GM12878 (cell line): ENCODE results near the gene USP38. TPM values are rescaled to one million over a fixed set of nuclear protein-coding genes. Genes with fewer than 3 reads are reported as not detected.

Source experiments
- ATAC-seq: fragments of 200-7000 bp; cut with Tn5 transposase; 3 replicates; pipeline ENCODE4 v1.9.1; 2020; ENCODE audit warnings: mild to moderate bottlenecking, moderate library complexity
- BruUV-seq: library from RNA; stranded (reverse); fragments of 400-500 nt; replicated peaks from 2 replicates; lab custom pipeline; 2021; lab: Mats Ljungman, UMichigan
- CTCF ChIA-PET: fragments of 300-600 bp; sonication (Branson Sonifier 250); formaldehyde crosslinking; extraction: SDS; loops from one replicate; lab custom pipeline; 2021; ENCODE audit warnings: inconsistent platforms; lab: Yijun Ruan, JAX
- POLR2A ChIA-PET: fragments of 350-600 bp; formaldehyde crosslinking; extraction: SDS; loops from one replicate; lab custom pipeline; 2021; ENCODE audit warnings: inconsistent platforms; lab: Charles Lee
- RAD21 ChIA-PET: fragments of 300-600 bp; sonication (Branson Sonifier 250); formaldehyde crosslinking; loops from one replicate; lab custom pipeline; 2023; ENCODE audit warnings: antibody characterized with exemption; ENCODE audit not compliant: unreplicated experiment; lab: Charles Lee
- SMC1A ChIA-PET: fragments of 300-600 bp; sonication (Branson Sonifier 250); formaldehyde crosslinking; loops from one replicate; lab custom pipeline; 2023; ENCODE audit not compliant: unreplicated experiment, uncharacterized antibody; lab: Charles Lee
- DNase-seq: peaks from one replicate; pipeline ENCODE4 v3.0.0-alpha.2; 2011; ENCODE audit warnings: low read depth, low spot score
- FAIRE-seq: peaks from 3 replicates; lab custom pipeline; 2011; peaks lifted over from hg19 to GRCh38; lab: Jason Lieb, UNC
- H2AFZ ChIP-seq: 2 replicates; pipeline ENCODE4 v1.6.0; 2011; ENCODE audit warnings: low read depth, low read length, control low read depth; ENCODE audit not compliant: control insufficient read depth
- H3K27ac ChIP-seq: 2 replicates; pipeline ENCODE4 v1.5.1; 2011; ENCODE audit warnings: control low read depth; ENCODE audit not compliant: control insufficient read depth, insufficient read depth
- H3K27me3 ChIP-seq, 2 experiments: replicated peaks in 1 of 2; 2 replicates each; pipeline versions ENCODE4 v1.6.0 to v1.6.1; 2011; ENCODE audit warnings: low read length in 1 of 2; ENCODE audit not compliant: control insufficient read depth in 2 of 2, insufficient read depth in 2 of 2
- H3K36me3 ChIP-seq, 2 experiments: 2 replicates each; pipeline ENCODE4 v1.5.1; 2011; ENCODE audit warnings: low read length in 1 of 2; ENCODE audit not compliant: control insufficient read depth in 2 of 2, insufficient read depth in 2 of 2
- H3K4me1 ChIP-seq: 2 replicates; pipeline ENCODE4 v1.6.1; 2011; ENCODE audit warnings: mild to moderate bottlenecking, low read length, moderate library complexity, mixed read lengths; ENCODE audit not compliant: control insufficient read depth, insufficient read depth
- H3K4me2 ChIP-seq: 2 replicates; pipeline ENCODE4 v1.6.0; 2011; ENCODE audit warnings: control low read depth; ENCODE audit not compliant: control insufficient read depth, insufficient read depth
- H3K4me3 ChIP-seq: fragments of 200-600 bp; sonication (generic); 2 replicates; pipeline ENCODE4 v1.5.1; 2016
- H3K79me2 ChIP-seq: 2 replicates; pipeline ENCODE4 v1.6.0; 2011; ENCODE audit warnings: low read length; ENCODE audit not compliant: control insufficient read depth, insufficient read depth
- H3K9ac ChIP-seq: 2 replicates; pipeline ENCODE4 v1.8.0; 2011; ENCODE audit warnings: low read length, control low read depth, mixed read lengths; ENCODE audit not compliant: control insufficient read depth, insufficient read depth
- H3K9me3 ChIP-seq: replicated peaks from 3 replicates; pipeline ENCODE4 v1.5.1; 2011; ENCODE audit warnings: mild to moderate bottlenecking, low read length; ENCODE audit not compliant: control insufficient read depth, insufficient read depth
- H4K20me1 ChIP-seq: 2 replicates; pipeline ENCODE4 v1.6.0; 2011; ENCODE audit not compliant: control insufficient read depth, insufficient read depth
- BHLHE40 ChIP-seq, 2 experiments: fragments of 450-650 bp in 1 of 2; IDR thresholded peaks; 2 replicates each; pipeline ENCODE4 v1.6.1; 2011 to 2017; ENCODE audit warnings: low read depth in 2 of 2, borderline replicate concordance in 1 of 2, improper control_type of control experiment in 1 of 2, low read length in 1 of 2, mild to moderate bottlenecking in 1 of 2
- BRCA1 ChIP-seq: IDR thresholded peaks from 2 replicates; pipeline ENCODE4 v1.6.1; 2011; ENCODE audit warnings: low read depth, low read length, improper control_type of control experiment
- E4F1 ChIP-seq: fragments of 450-650 bp; IDR thresholded peaks from 2 replicates; pipeline ENCODE4 v1.6.1; 2018; ENCODE audit warnings: borderline replicate concordance, mild to moderate bottlenecking; ENCODE audit not compliant: partially characterized antibody
- GATAD2B ChIP-seq: fragments of 450-650 bp; conservative IDR thresholded peaks from 2 replicates; pipeline ENCODE4 v1.6.1; 2017; ENCODE audit warnings: low read depth, mild to moderate bottlenecking, moderate library complexity
- JUND ChIP-seq: IDR thresholded peaks from 2 replicates; pipeline ENCODE4 v1.6.1; 2012; ENCODE audit warnings: low read depth, mild to moderate bottlenecking, low read length, improper control_type of control experiment, moderate library complexity
- KAT2A ChIP-seq: conservative IDR thresholded peaks from 2 replicates; pipeline ENCODE4 v1.6.1; 2011; ENCODE audit warnings: low read depth, low read length; ENCODE audit not compliant: control insufficient read depth
- KLF5 ChIP-seq: fragments of 450-650 bp; IDR thresholded peaks from 2 replicates; pipeline ENCODE4 v1.6.1; 2014; ENCODE audit warnings: mild to moderate bottlenecking; ENCODE audit not compliant: partially characterized antibody
- MYB ChIP-seq: fragments of 150-350 bp; IDR thresholded peaks from 2 replicates; pipeline ENCODE4 v1.6.1; 2014; ENCODE audit warnings: mild to moderate bottlenecking, low read depth, low read length, borderline replicate concordance
- RELA ChIP-seq: fragments of 450-650 bp; IDR thresholded peaks from 2 replicates; pipeline ENCODE4 v1.8.0; 2014; ENCODE audit warnings: borderline replicate concordance; ENCODE audit not compliant: partially characterized antibody
- SREBF2 ChIP-seq: IDR thresholded peaks from 2 replicates; pipeline ENCODE4 v1.6.1; 2012; ENCODE audit warnings: mild to moderate bottlenecking, low read length
- YBX1 ChIP-seq: fragments of 450-650 bp; IDR thresholded peaks from 2 replicates; pipeline ENCODE4 v1.6.1; 2016; ENCODE audit warnings: antibody characterized with exemption
- ZNF24 ChIP-seq: fragments of 450-650 bp; IDR thresholded peaks from 2 replicates; pipeline ENCODE4 v1.6.1; 2017; ENCODE audit warnings: antibody characterized with exemption, mild to moderate bottlenecking
- WGBS: methylation state at CpG from one replicate; pipeline ENCODE4 v1.1.6; 2016; ENCODE audit warnings: low lambda C conversion rate; ENCODE audit not compliant: insufficient replicate concordance, insufficient coverage; ENCODE audit errors: missing lambda C conversion rate; 5-methylcytosine and 5-hydroxymethylcytosine counted together
- in situ Hi-C: fragments of 300-500 bp; cut with MboI; formaldehyde crosslinking; loops from 9 replicates; pipeline ENCODE4 v1.14.3; 2018; ENCODE audit warnings: mixed read lengths
- intact Hi-C: fragments of 100-400 bp; cut with micrococcal nuclease; formaldehyde crosslinking; loops from one replicate; pipeline ENCODE4 v1.14.2; 2022; ENCODE audit not compliant: unreplicated experiment
- polyA plus RNA-seq, 11 experiments: library from polyadenylated mRNA; depleted of rRNA in 4 of 11; unstranded in 6 of 11; stranded (reverse) in 5 of 11; fragments of >200 nt; fragmentation: Nextera tagmentation in 4 of 11; fragmentation: Illumina TruSeq in 1 of 11; extraction: Ambion mirVana in 4 of 11; extraction: Trizol in 1 of 11; gene quantifications; 1 replicate in 1 of 11; 2 replicates in 10 of 11; pipeline versions ENCODE4 v1.2.1 to v1.2.3, GENCODE V29; 2011 to 2016; ENCODE audit warnings: inconsistent platforms in 2 of 11, missing spikeins in 2 of 11, low read depth in 1 of 11
- total RNA-seq, 4 experiments: library from RNA; depleted of rRNA in 3 of 4; stranded (reverse); fragments of >200 nt in 3 of 4; fragmentation: Illumina TruSeq in 1 of 4; extraction: Trizol in 1 of 4; gene quantifications; 2 replicates each; pipeline versions ENCODE4 v1.2.1 to v1.2.3, GENCODE V29; 2013 to 2021

USP38 gene
- total and polyA plus RNA-seq, 10 of the 15 experiments (the other 5 are each of a cell fraction or from before 2014, with no cell fraction given), result 4.4 to 19.0 (median 14.7) TPM

GRCh38 chr4:143148521-143148920 is 36.2 kb upstream of the USP38 start:
- H4K20me1 ChIP-seq, result no peaks in the 10 kb centered on the region
- H3K36me3 ChIP-seq, result no peaks in the 10 kb centered on the region
- no peak overlapping the region for H3K9ac ChIP-seq
- ATAC-seq, result no peak
- H3K4me1 ChIP-seq, result no peaks in the 10 kb centered on the region
- H3K79me2 ChIP-seq, result no peaks in the 10 kb centered on the region
- TF ChIP-seq E4F1 (no peak), YBX1 (no peak), RELA (no peak), JUND (no peak), BRCA1 (no peak), MYB (no peak), ZNF24 (no peak), SREBF2 (no peak), GATAD2B (no peak), KLF5 (no peak), BHLHE40 (IDR thresholded peaks at IDR 0.05; ENCODE audit: borderline replicate concordance in 1 of 2, low read depth in 2 of 2, low read length in 1 of 2) (no peak), KAT2A (no peak)
- TF ChIP-seq, all 136 proteins: peak for 0
- in situ Hi-C loops, result no loop called here
- RAD21 ChIA-PET, result no interaction called here
- H3K9me3 ChIP-seq, result no peaks in the 10 kb centered on the region
- H3K4me2 ChIP-seq, result no peak overlapping the region
- DNase-seq, result no peak
- no peak overlapping the region for H3K27ac ChIP-seq
- CTCF ChIA-PET, result no interaction called here
- H2AFZ ChIP-seq, result no peak overlapping the region
- 74% methylated on average over 2 of the region's 2 CpGs for WGBS
- H3K27me3 ChIP-seq, result no peaks in the 10 kb centered on the region
- POLR2A ChIA-PET, result no interaction called here
- H3K4me3 ChIP-seq, result no peak overlapping the region
- no TSS peak for BruUV-seq
- FAIRE-seq, result no peak
- intact Hi-C loops, result no loop called here
- SMC1A ChIA-PET, result no interaction called here
